AG09319 (cell line): ENCODE data around the gene CEMP1.

Experiments used
- DNase-seq: peaks from one replicate; pipeline ENCODE4 v3.0.0-alpha.2; 2010; ENCODE audit warnings: low read depth; ENCODE audit errors: extremely low read depth
- CTCF ChIP-seq: IDR thresholded peaks from 2 replicates; pipeline ENCODE4 v1.5.1; 2011; ENCODE audit warnings: low read depth, mild to moderate bottlenecking, inconsistent platforms, low read length, moderate library complexity

The CEMP1 gene

GRCh38 chr16:2494616-2495015 is 36.6 kb downstream of the CEMP1 start:
- TF ChIP-seq CTCF = no peak
- DNase-seq = no peak

- TF ChIP-seq CTCF = no peak
Observed at GRCh38 chr16:2493605-2494004, 37.6 kb downstream of the CEMP1 start.

GRCh38 chr16:2492292-2492691 is 38.9 kb downstream of the CEMP1 start:
- no peak for TF ChIP-seq CTCF
- no peak for DNase-seq

More at GRCh38 chr16:2493605-2494004, 37.6 kb downstream of the CEMP1 start:
- no peak for DNase-seq

GRCh38 chr16:2490190-2491105 is 40.8 kb downstream of the CEMP1 start:
- DNase-seq = no peak
- no peak for TF ChIP-seq CTCF

- no peak for DNase-seq
- TF ChIP-seq CTCF = no peak
Observed at GRCh38 chr16:2489581-2489980, 41.6 kb downstream of the CEMP1 start.

GRCh38 chr16:2487903-2488531 is 43.2 kb downstream of the CEMP1 start:
- no peak for DNase-seq
- no peak for TF ChIP-seq CTCF

- no peak for TF ChIP-seq CTCF
Observed at GRCh38 chr16:2487517-2487842, 43.7 kb downstream of the CEMP1 start.

More at GRCh38 chr16:2487517-2487842, 43.7 kb downstream of the CEMP1 start:
- no peak for DNase-seq
